ENCODE data around the gene ARL4C. TPM values are rescaled to one million over a fixed set of nuclear protein-coding genes. Genes with fewer than 3 reads are reported as not detected.

ARL4C gene
- total and polyA plus RNA-seq, 2 experiments from 2014 or later, result 5.8 to 9.9 TPM

DNA sequence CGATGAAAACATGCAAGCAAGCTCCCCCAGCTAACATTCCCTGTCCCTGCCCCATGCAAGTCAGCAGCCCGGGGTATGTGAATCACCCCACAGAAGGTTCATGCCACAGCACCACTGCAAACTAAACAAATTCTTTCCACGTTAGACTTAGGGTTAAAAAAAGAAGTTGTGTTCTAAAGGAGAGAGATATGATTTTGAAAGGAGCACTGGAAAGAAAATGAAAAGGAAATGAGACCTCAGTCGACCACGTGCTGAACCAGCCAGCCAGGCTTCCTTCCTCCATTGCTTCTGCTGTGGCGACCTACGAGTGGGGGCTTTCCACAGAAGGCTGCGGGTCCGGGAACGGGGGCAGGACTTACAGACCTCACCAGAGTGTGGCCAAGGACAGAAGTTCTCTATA lies 52.0 kb downstream of the ARL4C start:
- no peaks in the 10 kb centered on the region for H3K9me2 ChIP-seq (ENCODE audit: insufficient read depth)
- no peak overlapping the region for H3K4me2 ChIP-seq
- H3K36me3 ChIP-seq (ENCODE audit: insufficient read depth), result no peaks in the 10 kb centered on the region
- Mint-ChIP-seq H3K9me3 (no peaks in the 10 kb centered on the region; the same call in 2 of the 3 replicates), H3K4me3 (no peak overlapping the region), H3K27me3 (ENCODE audit: insufficient read depth, low read depth, poor library complexity) (peaks cover 11% of the 10 kb centered on the region), H3K36me3 (ENCODE audit: low read depth) (no peaks in the 10 kb centered on the region; the same call in 2 of the 3 replicates), H3K4me1 (peaks cover 25% of the 10 kb centered on the region), H3K27ac (no peak overlapping the region)
- H2AFZ ChIP-seq, result no peak overlapping the region
- TF ChIP-seq, protein P1, sequence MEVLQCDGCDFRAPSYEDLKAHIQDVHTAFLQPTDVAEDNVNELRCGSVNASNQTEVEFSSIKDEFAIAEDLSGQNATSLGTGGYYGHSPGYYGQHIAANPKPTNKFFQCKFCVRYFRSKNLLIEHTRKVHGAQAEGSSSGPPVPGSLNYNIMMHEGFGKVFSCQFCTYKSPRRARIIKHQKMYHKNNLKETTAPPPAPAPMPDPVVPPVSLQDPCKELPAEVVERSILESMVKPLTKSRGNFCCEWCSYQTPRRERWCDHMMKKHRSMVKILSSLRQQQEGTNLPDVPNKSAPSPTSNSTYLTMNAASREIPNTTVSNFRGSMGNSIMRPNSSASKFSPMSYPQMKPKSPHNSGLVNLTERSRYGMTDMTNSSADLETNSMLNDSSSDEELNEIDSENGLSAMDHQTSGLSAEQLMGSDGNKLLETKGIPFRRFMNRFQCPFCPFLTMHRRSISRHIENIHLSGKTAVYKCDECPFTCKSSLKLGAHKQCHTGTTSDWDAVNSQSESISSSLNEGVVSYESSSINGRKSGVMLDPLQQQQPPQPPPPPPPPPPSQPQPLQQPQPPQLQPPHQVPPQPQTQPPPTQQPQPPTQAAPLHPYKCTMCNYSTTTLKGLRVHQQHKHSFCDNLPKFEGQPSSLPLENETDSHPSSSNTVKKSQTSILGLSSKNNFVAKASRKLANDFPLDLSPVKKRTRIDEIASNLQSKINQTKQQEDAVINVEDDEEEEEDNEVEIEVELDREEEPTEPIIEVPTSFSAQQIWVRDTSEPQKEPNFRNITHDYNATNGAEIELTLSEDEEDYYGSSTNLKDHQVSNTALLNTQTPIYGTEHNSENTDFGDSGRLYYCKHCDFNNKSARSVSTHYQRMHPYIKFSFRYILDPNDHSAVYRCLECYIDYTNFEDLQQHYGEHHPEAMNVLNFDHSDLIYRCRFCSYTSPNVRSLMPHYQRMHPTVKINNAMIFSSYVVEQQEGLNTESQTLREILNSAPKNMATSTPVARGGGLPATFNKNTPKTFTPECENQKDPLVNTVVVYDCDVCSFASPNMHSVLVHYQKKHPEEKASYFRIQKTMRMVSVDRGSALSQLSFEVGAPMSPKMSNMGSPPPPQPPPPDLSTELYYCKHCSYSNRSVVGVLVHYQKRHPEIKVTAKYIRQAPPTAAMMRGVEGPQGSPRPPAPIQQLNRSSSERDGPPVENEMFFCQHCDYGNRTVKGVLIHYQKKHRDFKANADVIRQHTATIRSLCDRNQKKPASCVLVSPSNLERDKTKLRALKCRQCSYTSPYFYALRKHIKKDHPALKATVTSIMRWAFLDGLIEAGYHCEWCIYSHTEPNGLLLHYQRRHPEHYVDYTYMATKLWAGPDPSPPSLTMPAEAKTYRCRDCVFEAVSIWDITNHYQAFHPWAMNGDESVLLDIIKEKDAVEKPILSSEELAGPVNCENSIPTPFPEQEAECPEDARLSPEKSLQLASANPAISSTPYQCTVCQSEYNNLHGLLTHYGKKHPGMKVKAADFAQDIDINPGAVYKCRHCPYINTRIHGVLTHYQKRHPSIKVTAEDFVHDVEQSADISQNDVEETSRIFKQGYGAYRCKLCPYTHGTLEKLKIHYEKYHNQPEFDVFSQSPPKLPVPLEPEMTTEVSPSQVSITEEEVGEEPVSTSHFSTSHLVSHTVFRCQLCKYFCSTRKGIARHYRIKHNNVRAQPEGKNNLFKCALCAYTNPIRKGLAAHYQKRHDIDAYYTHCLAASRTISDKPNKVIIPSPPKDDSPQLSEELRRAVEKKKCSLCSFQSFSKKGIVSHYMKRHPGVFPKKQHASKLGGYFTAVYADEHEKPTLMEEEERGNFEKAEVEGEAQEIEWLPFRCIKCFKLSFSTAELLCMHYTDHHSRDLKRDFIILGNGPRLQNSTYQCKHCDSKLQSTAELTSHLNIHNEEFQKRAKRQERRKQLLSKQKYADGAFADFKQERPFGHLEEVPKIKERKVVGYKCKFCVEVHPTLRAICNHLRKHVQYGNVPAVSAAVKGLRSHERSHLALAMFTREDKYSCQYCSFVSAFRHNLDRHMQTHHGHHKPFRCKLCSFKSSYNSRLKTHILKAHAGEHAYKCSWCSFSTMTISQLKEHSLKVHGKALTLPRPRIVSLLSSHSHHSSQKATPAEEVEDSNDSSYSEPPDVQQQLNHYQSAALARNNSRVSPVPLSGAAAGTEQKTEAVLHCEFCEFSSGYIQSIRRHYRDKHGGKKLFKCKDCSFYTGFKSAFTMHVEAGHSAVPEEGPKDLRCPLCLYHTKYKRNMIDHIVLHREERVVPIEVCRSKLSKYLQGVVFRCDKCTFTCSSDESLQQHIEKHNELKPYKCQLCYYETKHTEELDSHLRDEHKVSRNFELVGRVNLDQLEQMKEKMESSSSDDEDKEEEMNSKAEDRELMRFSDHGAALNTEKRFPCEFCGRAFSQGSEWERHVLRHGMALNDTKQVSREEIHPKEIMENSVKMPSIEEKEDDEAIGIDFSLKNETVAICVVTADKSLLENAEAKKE (CRISPR knock-in tag; IDR thresholded peaks at IDR 0.05), result no peak
- TF ChIP-seq EZH2phosphoT487 (IDR thresholded peaks at IDR 0.05; ENCODE audit: unreplicated experiment) (no peak), POLR2AphosphoS5 (IDR thresholded peaks at IDR 0.05; ENCODE audit: low read depth) (no peak), ZNF331 (CRISPR knock-in tag; IDR thresholded peaks at IDR 0.05; ENCODE audit: low read depth) (no peak), EZH2 (IDR thresholded peaks at IDR 0.05; ENCODE audit: low read depth, unreplicated experiment) (no peak), JUNB (IDR thresholded peaks at IDR 0.05; ENCODE audit: unreplicated experiment) (no peak), STAT1 (IDR thresholded peaks at IDR 0.05; ENCODE audit: unreplicated experiment) (no peak), CREB1 (CRISPR knock-in tag; IDR thresholded peaks at IDR 0.05; ENCODE audit: low read depth) (no peak), NANOG (IDR thresholded peaks at IDR 0.05; ENCODE audit: borderline replicate concordance) (no peak), ZNF114 (CRISPR knock-in tag; IDR thresholded peaks at IDR 0.05) (no peak)
- TF ChIP-seq, protein P2, sequence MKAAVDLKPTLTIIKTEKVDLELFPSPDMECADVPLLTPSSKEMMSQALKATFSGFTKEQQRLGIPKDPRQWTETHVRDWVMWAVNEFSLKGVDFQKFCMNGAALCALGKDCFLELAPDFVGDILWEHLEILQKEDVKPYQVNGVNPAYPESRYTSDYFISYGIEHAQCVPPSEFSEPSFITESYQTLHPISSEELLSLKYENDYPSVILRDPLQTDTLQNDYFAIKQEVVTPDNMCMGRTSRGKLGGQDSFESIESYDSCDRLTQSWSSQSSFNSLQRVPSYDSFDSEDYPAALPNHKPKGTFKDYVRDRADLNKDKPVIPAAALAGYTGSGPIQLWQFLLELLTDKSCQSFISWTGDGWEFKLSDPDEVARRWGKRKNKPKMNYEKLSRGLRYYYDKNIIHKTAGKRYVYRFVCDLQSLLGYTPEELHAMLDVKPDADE (IDR thresholded peaks at IDR 0.05), result no peak
- TF ChIP-seq, protein P3, sequence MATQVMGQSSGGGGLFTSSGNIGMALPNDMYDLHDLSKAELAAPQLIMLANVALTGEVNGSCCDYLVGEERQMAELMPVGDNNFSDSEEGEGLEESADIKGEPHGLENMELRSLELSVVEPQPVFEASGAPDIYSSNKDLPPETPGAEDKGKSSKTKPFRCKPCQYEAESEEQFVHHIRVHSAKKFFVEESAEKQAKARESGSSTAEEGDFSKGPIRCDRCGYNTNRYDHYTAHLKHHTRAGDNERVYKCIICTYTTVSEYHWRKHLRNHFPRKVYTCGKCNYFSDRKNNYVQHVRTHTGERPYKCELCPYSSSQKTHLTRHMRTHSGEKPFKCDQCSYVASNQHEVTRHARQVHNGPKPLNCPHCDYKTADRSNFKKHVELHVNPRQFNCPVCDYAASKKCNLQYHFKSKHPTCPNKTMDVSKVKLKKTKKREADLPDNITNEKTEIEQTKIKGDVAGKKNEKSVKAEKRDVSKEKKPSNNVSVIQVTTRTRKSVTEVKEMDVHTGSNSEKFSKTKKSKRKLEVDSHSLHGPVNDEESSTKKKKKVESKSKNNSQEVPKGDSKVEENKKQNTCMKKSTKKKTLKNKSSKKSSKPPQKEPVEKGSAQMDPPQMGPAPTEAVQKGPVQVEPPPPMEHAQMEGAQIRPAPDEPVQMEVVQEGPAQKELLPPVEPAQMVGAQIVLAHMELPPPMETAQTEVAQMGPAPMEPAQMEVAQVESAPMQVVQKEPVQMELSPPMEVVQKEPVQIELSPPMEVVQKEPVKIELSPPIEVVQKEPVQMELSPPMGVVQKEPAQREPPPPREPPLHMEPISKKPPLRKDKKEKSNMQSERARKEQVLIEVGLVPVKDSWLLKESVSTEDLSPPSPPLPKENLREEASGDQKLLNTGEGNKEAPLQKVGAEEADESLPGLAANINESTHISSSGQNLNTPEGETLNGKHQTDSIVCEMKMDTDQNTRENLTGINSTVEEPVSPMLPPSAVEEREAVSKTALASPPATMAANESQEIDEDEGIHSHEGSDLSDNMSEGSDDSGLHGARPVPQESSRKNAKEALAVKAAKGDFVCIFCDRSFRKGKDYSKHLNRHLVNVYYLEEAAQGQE (IDR thresholded peaks at IDR 0.05; ENCODE audit: unreplicated experiment), result no peak
- TF ChIP-seq, protein P4, sequence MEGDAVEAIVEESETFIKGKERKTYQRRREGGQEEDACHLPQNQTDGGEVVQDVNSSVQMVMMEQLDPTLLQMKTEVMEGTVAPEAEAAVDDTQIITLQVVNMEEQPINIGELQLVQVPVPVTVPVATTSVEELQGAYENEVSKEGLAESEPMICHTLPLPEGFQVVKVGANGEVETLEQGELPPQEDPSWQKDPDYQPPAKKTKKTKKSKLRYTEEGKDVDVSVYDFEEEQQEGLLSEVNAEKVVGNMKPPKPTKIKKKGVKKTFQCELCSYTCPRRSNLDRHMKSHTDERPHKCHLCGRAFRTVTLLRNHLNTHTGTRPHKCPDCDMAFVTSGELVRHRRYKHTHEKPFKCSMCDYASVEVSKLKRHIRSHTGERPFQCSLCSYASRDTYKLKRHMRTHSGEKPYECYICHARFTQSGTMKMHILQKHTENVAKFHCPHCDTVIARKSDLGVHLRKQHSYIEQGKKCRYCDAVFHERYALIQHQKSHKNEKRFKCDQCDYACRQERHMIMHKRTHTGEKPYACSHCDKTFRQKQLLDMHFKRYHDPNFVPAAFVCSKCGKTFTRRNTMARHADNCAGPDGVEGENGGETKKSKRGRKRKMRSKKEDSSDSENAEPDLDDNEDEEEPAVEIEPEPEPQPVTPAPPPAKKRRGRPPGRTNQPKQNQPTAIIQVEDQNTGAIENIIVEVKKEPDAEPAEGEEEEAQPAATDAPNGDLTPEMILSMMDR (conservative IDR thresholded peaks at IDR 0.05; ENCODE audit: low read depth in 2 of 2), result no peak
- H3K79me2 ChIP-seq (replicated peaks; ENCODE audit: insufficient read depth), result no peaks in the 10 kb centered on the region
- H4K20me1 ChIP-seq (replicated peaks; ENCODE audit: insufficient read depth), result no peaks in the 10 kb centered on the region
- H3K4me3 ChIP-seq, result no peak overlapping the region
- H3K27ac ChIP-seq (ENCODE audit: low read depth), result no peak overlapping the region
- no peaks in the 10 kb centered on the region for H3F3A ChIP-seq (replicated peaks; ENCODE audit: low read depth)
- H3K4me1 ChIP-seq (ENCODE audit: insufficient read depth), result peaks cover 17% of the 10 kb centered on the region
- no peaks in the 10 kb centered on the region for H3K27me3 ChIP-seq (ENCODE audit: insufficient read depth)
- DNase-seq (ENCODE audit: low spot score) (no peak), ATAC-seq (no peak)

Data from GM23338 (cell line).